ENCODE results near the gene SPATA13. TPM values are rescaled to one million over a fixed set of nuclear protein-coding genes. Genes with fewer than 3 reads are reported as not detected.

The SPATA13 gene
- total and polyA plus RNA-seq, 2 donors (not counting 1 experiment from before 2014, with no cell fraction given), result 5.7 to 8.3 TPM

- H3K27me3 Mint-ChIP-seq, result peaks cover 18% of the 10 kb centered on the region
- intact Hi-C loops (cut with micrococcal nuclease), result loop anchor here (2.0 to 5.0 kb wide), 3 partner anchors 55 to 583 kb away; no protein-coding TSS in a partner anchor
- no peaks in the 10 kb centered on the region for H3K9me3 Mint-ChIP-seq (ENCODE audit: insufficient read depth)
- Histone ChIP-seq H3K36me3 (replicated peaks in 1 of 2; ENCODE audit: control extremely low read depth in 1 of 2, control insufficient read depth in 1 of 2, extremely low read depth in 1 of 2, insufficient read depth in 2 of 2, low read length in 1 of 2) (no peaks in the 10 kb centered on the region), H3K9ac (ENCODE audit: low read length) (no peak overlapping the region), H3K27me3 (replicated peaks in 1 of 4; ENCODE audit: control extremely low read depth in 1 of 4, control insufficient read depth in 3 of 4, insufficient read depth in 4 of 4, low read length in 3 of 4) (peaks cover 0 to 32% (median 11%) of the 10 kb centered on the region in 4 experiments), H3K27ac (ENCODE audit: low read length in 2 of 2) (no peak overlapping the region), H3K4me3 (ENCODE audit: control extremely low read depth in 1 of 5, extremely low read depth in 1 of 5, insufficient read depth in 1 of 5, low read depth in 2 of 5, low read length in 4 of 5) (peak overlapping the region in 1 of 5 experiments; percentile 80), H4K20me1 (ENCODE audit: control insufficient read depth, insufficient read depth, low read length, poor library complexity, severe bottlenecking) (no peaks in the 10 kb centered on the region), H3K79me2 (ENCODE audit: control insufficient read depth, insufficient read depth, low read length) (no peaks in the 10 kb centered on the region), H3K4me2 (replicated peaks; ENCODE audit: low read depth, low read length, poor library complexity, severe bottlenecking) (peak overlapping the region; percentile 100), H3K4me1 (ENCODE audit: control insufficient read depth in 2 of 2, insufficient read depth in 2 of 2, low read length in 2 of 2) (peaks cover 9 to 20% of the 10 kb centered on the region in 2 donors), H2AFZ (ENCODE audit: insufficient read depth, low read depth, low read length, poor library complexity, severe bottlenecking) (no peak overlapping the region), H3K9me3 (ENCODE audit: control extremely low read depth in 1 of 3, control insufficient read depth in 2 of 3, insufficient read depth in 1 of 3, low read length in 2 of 3) (no peaks in the 10 kb centered on the region)
- POLR2A ChIA-PET, result no interaction called here
- CTCF ChIA-PET, result interaction anchor here (1.0 to 2.3 kb wide), 4 partner anchors 13 to 57 kb away, joined by 3 to 11 read pairs (median 4); no protein-coding TSS in a partner anchor
- TF ChIP-seq, protein P1, sequence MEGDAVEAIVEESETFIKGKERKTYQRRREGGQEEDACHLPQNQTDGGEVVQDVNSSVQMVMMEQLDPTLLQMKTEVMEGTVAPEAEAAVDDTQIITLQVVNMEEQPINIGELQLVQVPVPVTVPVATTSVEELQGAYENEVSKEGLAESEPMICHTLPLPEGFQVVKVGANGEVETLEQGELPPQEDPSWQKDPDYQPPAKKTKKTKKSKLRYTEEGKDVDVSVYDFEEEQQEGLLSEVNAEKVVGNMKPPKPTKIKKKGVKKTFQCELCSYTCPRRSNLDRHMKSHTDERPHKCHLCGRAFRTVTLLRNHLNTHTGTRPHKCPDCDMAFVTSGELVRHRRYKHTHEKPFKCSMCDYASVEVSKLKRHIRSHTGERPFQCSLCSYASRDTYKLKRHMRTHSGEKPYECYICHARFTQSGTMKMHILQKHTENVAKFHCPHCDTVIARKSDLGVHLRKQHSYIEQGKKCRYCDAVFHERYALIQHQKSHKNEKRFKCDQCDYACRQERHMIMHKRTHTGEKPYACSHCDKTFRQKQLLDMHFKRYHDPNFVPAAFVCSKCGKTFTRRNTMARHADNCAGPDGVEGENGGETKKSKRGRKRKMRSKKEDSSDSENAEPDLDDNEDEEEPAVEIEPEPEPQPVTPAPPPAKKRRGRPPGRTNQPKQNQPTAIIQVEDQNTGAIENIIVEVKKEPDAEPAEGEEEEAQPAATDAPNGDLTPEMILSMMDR (IDR thresholded peaks at IDR 0.05), result no peak
- ATAC-seq (ENCODE audit: low read depth) (no peak), DNase-seq (no peak)
- peak overlapping the region; percentile 87 for H3K4me3 Mint-ChIP-seq
- peaks cover 18% of the 10 kb centered on the region for H3K4me1 Mint-ChIP-seq
- H3K27ac Mint-ChIP-seq, result no peak overlapping the region
- WGBS (ENCODE audit: insufficient coverage), result 84% methylated on average over 12 of the region's 12 CpGs
Measured at GRCh38 chr13:24161980-24162525, 1.5 kb downstream of the SPATA13 start.

- no peak overlapping the region for H3K4me2 ChIP-seq (replicated peaks; ENCODE audit: low read depth, low read length, poor library complexity, severe bottlenecking)
- no peaks in the 10 kb centered on the region for H3K9me3 ChIP-seq (ENCODE audit: control extremely low read depth in 1 of 3, control insufficient read depth in 2 of 3, insufficient read depth in 1 of 3, low read length in 2 of 3)
- peaks cover 0 to 32% (median 11%) of the 10 kb centered on the region in 4 experiments for H3K27me3 ChIP-seq (replicated peaks in 1 of 4; ENCODE audit: control extremely low read depth in 1 of 4, control insufficient read depth in 3 of 4, insufficient read depth in 4 of 4, low read length in 3 of 4)
- H3K27ac Mint-ChIP-seq, result no peak overlapping the region
- TF ChIP-seq, protein P1 (IDR thresholded peaks at IDR 0.05), result no peak
- no peak for TF ChIP-seq EZH2 (IDR thresholded peaks at IDR 0.05; ENCODE audit: borderline replicate concordance, insufficient read depth, low read depth, low read length, poor library complexity, severe bottlenecking)
- CTCF ChIA-PET, result interaction anchor here (1.3 kb wide), 1 partner anchor 13 kb away, joined by 3 read pairs; no protein-coding TSS in a partner anchor
- POLR2A ChIA-PET, result no interaction called here
- WGBS (ENCODE audit: insufficient coverage), result 93% methylated on average over 2 of the region's 3 CpGs
- no peaks in the 10 kb centered on the region for H3K36me3 ChIP-seq (replicated peaks in 1 of 2; ENCODE audit: control extremely low read depth in 1 of 2, control insufficient read depth in 1 of 2, extremely low read depth in 1 of 2, insufficient read depth in 2 of 2, low read length in 1 of 2)
- no peak overlapping the region for H3K4me3 ChIP-seq (ENCODE audit: control extremely low read depth in 1 of 5, extremely low read depth in 1 of 5, insufficient read depth in 1 of 5, low read depth in 2 of 5, low read length in 4 of 5)
- H3K27me3 Mint-ChIP-seq, result peaks cover 18% of the 10 kb centered on the region
- ATAC-seq (ENCODE audit: low read depth) (no peak), DNase-seq (no peak)
- peaks cover 18% of the 10 kb centered on the region for H3K4me1 Mint-ChIP-seq
- H3K4me3 Mint-ChIP-seq, result peak overlapping the region; percentile 87
- H4K20me1 ChIP-seq (ENCODE audit: control insufficient read depth, insufficient read depth, low read length, poor library complexity, severe bottlenecking), result no peaks in the 10 kb centered on the region
- H3K4me1 ChIP-seq (ENCODE audit: control insufficient read depth in 2 of 2, insufficient read depth in 2 of 2, low read length in 2 of 2), result peaks cover 9 to 20% of the 10 kb centered on the region in 2 donors
- no peak overlapping the region for H3K27ac ChIP-seq (ENCODE audit: low read length in 2 of 2)
- no peaks in the 10 kb centered on the region for H3K9me3 Mint-ChIP-seq (ENCODE audit: insufficient read depth)
- intact Hi-C loops (cut with micrococcal nuclease), result loop anchor here (5.0 kb wide), 1 partner anchor 55 kb away; no protein-coding TSS in a partner anchor
- no peaks in the 10 kb centered on the region for H3K79me2 ChIP-seq (ENCODE audit: control insufficient read depth, insufficient read depth, low read length)
- no peak overlapping the region for H2AFZ ChIP-seq (ENCODE audit: insufficient read depth, low read depth, low read length, poor library complexity, severe bottlenecking)
- H3K9ac ChIP-seq (ENCODE audit: low read length), result no peak overlapping the region
Measured at GRCh38 chr13:24162604-24163003, 2.1 kb downstream of the SPATA13 start.

Data from B cell (primary cell).